A549 (cell line): ENCODE data around the gene BCAS3. TPM values are rescaled to one million over a fixed set of nuclear protein-coding genes. Genes with fewer than 3 reads are reported as not detected.

Experiments
- ATAC-seq, 2 experiments: fragments of 200-7000 bp in 1 of 2; fragments of >200 bp in 1 of 2; cut with Nextera tagmentation in 1 of 2; cut with Tn5 transposase in 1 of 2; 3 replicates each; pipeline versions ENCODE4 v1.8.0 to v1.9.1; 2018 to 2020; ENCODE audit warnings: mild to moderate bottlenecking in 1 of 2, moderate library complexity in 1 of 2
- CTCF ChIA-PET: fragments of 300-600 bp; sonication (Branson Sonifier 250); formaldehyde crosslinking; extraction: SDS; loops from one replicate; lab custom pipeline; 2021; ENCODE audit warnings: antibody characterized with exemption, inconsistent platforms; lab: Yijun Ruan, JAX
- POLR2A ChIA-PET: fragments of 350-600 bp; formaldehyde crosslinking; extraction: SDS; loops from one replicate; lab custom pipeline; 2021; ENCODE audit warnings: antibody characterized with exemption, inconsistent platforms; lab: Yijun Ruan, JAX
- DNase-seq, 2 experiments: peaks; one replicate each; pipeline versions ENCODE4 v3.0.0 to v3.0.0-alpha.2; 2011 to 2016; ENCODE audit warnings: low read depth in 1 of 2, low spot score in 1 of 2
- FAIRE-seq: peaks from 2 replicates; lab custom pipeline; 2011; peaks lifted over from hg19 to GRCh38; lab: Jason Lieb, UNC
- H3K27ac ChIP-seq, 2 experiments: fragments of >200 bp; sonication (Bioruptor Twin); formaldehyde crosslinking; 3 replicates each; pipeline ENCODE4 v1.5.1; 2016 to 2017
- H3K4me1 ChIP-seq: fragments of >200 bp; sonication (Bioruptor Twin); formaldehyde crosslinking; 3 replicates; pipeline ENCODE4 v1.6.1; 2016
- H3K4me2 ChIP-seq: fragments of >200 bp; sonication (Bioruptor Twin); formaldehyde crosslinking; 3 replicates; pipeline ENCODE4 v1.6.1; 2016
- H3K4me3 ChIP-seq: fragments of >200 bp; sonication (Bioruptor Twin); formaldehyde crosslinking; 3 replicates; pipeline ENCODE4 v1.5.1; 2016
- H3K9me3 ChIP-seq: fragments of >200 bp; sonication (Bioruptor Twin); formaldehyde crosslinking; 3 replicates; pipeline ENCODE4 v1.6.1; 2016
- CBX2 ChIP-seq: fragments of 200-600 bp; sonication (generic); IDR thresholded peaks from 2 replicates; pipeline ENCODE4 v1.6.1; 2016; ENCODE audit warnings: low read depth, mild to moderate bottlenecking, borderline replicate concordance
- CBX8 ChIP-seq: fragments of 200-600 bp; sonication (generic); IDR thresholded peaks from 2 replicates; pipeline ENCODE4 v1.6.1; 2016
- CHD4 ChIP-seq: fragments of 200-600 bp; sonication (generic); IDR thresholded peaks from 2 replicates; pipeline ENCODE4 v1.6.1; 2016; ENCODE audit warnings: antibody characterized with exemption, mild to moderate bottlenecking, borderline replicate concordance
- EHF ChIP-seq: fragments of 250-450 bp; sonication (Bioruptor Pico); IDR thresholded peaks from 2 replicates; pipeline ENCODE4 v1.5.0; 2020; ENCODE audit warnings: mild to moderate bottlenecking
- EP300 ChIP-seq, 2 experiments: fragments of >200 bp; sonication (Bioruptor Twin); formaldehyde crosslinking; IDR thresholded peaks; 2 replicates in 1 of 2; 3 replicates in 1 of 2; pipeline ENCODE4 v1.6.1; 2016 to 2017
- FOXS1 ChIP-seq: fragments of 250-450 bp; sonication (Bioruptor Pico); IDR thresholded peaks from 2 replicates; pipeline ENCODE4 v1.5.0; 2020; ENCODE audit warnings: mild to moderate bottlenecking, moderate library complexity
- GATA3 ChIP-seq: IDR thresholded peaks from 2 replicates; pipeline ENCODE4 v1.6.1; 2012; ENCODE audit warnings: borderline replicate concordance
- JUN ChIP-seq, 2 experiments: fragments of >200 bp; sonication (Bioruptor Twin); formaldehyde crosslinking; IDR thresholded peaks; 2 replicates in 1 of 2; 3 replicates in 1 of 2; pipeline ENCODE4 v1.6.1; 2016 to 2017
- JUNB ChIP-seq: fragments of >200 bp; sonication (Bioruptor Twin); formaldehyde crosslinking; IDR thresholded peaks from 2 replicates; pipeline ENCODE4 v1.6.1; 2016
- RFX5 ChIP-seq: fragments of 450-650 bp; IDR thresholded peaks from 2 replicates; pipeline ENCODE4 v1.7.1; 2014; ENCODE audit warnings: antibody characterized with exemption, mild to moderate bottlenecking, moderate library complexity
- SMC3 ChIP-seq: fragments of >200 bp; sonication (Bioruptor Twin); formaldehyde crosslinking; IDR thresholded peaks from 3 replicates; pipeline ENCODE4 v1.6.1; 2018; ENCODE audit warnings: inconsistent platforms
- TFCP2L1 ChIP-seq: fragments of 250-450 bp; sonication (Bioruptor Pico); IDR thresholded peaks from 2 replicates; pipeline ENCODE4 v1.5.0; 2021; ENCODE audit warnings: mild to moderate bottlenecking
- TP53 ChIP-seq: fragments of 250-450 bp; sonication (Bioruptor Pico); IDR thresholded peaks from 2 replicates; pipeline ENCODE4 v1.5.0; 2021; ENCODE audit warnings: mild to moderate bottlenecking, moderate library complexity
- WGBS: methylation state at CpG from one replicate; pipeline ENCODE4 v1.1.6; 2017; ENCODE audit errors: missing lambda C conversion rate; 5-methylcytosine and 5-hydroxymethylcytosine counted together
- polyA plus RNA-seq, 4 experiments: library from polyadenylated mRNA; depleted of rRNA in 3 of 4; stranded (reverse); fragments of >200 nt; fragmentation: RNase III in 1 of 4; extraction: RNeasy Plus Mini Kit Qiagen cat#74134 plus additional on column Dnase treatment in 1 of 4; gene quantifications; 2 replicates in 3 of 4; 3 replicates in 1 of 4; pipeline ENCODE4 v1.2.3, GENCODE V29; 2011 to 2017
- TF ChIP-seq, protein P1 (sequence below): fragments of >200 bp; sonication (Bioruptor Twin); formaldehyde crosslinking; IDR thresholded peaks from 2 replicates; pipeline ENCODE4 v1.6.1; 2016
- TF ChIP-seq, protein P2 (sequence below): fragments of >200 bp; sonication (Bioruptor Twin); formaldehyde crosslinking; IDR thresholded peaks from 3 replicates; pipeline ENCODE4 v1.6.1; 2016
- TF ChIP-seq, protein P3 (sequence below): IDR thresholded peaks from 2 replicates; pipeline ENCODE4 v1.6.1; 2012
- TF ChIP-seq, protein P4 (sequence below): fragments of 200-600 bp; sonication (generic); IDR thresholded peaks from 2 replicates; pipeline ENCODE4 v1.6.1; 2016; ENCODE audit warnings: antibody characterized with exemption, mild to moderate bottlenecking, moderate library complexity

BCAS3 gene
- polyA plus RNA-seq, 2 of the 4 experiments (the other 2 are of a cell fraction), result 14.7 to 43.4 TPM

DNA sequence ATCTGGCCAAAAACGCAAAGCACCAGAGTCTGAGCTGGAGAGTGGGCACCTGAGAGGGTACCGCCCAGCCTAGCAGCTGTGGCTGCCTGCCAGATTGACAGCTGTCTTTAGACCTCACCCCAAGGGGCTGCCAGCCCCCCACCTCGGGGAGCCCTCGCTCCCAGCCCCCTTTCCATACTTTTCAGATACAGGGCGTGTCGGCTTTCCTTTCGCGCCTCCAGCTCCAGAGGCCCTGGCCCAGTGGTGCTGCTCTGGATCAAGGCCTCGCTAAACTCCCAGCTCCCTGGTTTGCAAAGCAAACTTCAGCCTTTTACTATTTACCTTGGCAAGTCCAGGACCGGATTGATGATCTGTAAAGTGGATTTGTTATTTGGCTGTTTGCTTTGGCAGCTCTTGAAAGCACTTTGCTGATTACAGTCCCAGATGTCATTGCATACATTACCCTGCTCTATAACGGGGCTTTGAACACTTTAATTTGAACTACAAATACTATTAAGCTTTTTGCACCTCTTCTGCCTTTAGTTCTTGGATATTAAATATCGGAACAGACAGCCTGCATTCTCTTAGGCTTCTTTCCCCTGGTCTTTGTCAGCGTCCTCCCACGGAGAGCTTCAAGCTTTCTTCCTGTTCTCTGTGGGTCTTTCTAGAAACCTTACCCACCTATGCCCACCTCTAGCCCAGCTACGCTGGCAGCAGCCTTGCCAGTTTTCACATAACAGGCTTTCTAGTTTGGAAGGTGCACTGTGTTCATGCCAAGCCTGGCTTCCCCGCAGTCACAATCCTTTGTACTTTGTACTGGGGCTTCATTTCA is 658.4 kb downstream of the BCAS3 start:
- WGBS, result 61% methylated on average over 16 of the region's 16 CpGs
- Histone ChIP-seq H3K27ac (peak overlapping the region; percentile 41 to 77; a peak in 5 of 6 replicates), H3K4me1 (peaks cover 48% of the 10 kb centered on the region), H3K4me2 (peak overlapping the region; percentile 68), H3K4me3 (no peak overlapping the region), H3K9me3 (no peaks in the 10 kb centered on the region)
- CTCF ChIA-PET, result interaction anchor here (0.8 to 4.1 kb wide), 8 partner anchors 8 to 615 kb away, joined by 3 to 20 read pairs (median 5); no protein-coding TSS in a partner anchor
- FAIRE-seq, result no peak
- DNase-seq, result peak in 1 of 2 experiments; percentile 63
- POLR2A ChIA-PET, result interaction anchor here (1.2 kb wide), 1 partner anchor 28 kb away, joined by 3 read pairs; no protein-coding TSS in a partner anchor
- TF ChIP-seq CBX2, result no peak
- peak; percentile 37; the same call in 1 of the 2 replicates for TF ChIP-seq JUNB
- TF ChIP-seq FOXS1 (CRISPR knock-in tag), result peak; percentile 83; the same call in 1 of the 2 replicates
- peak; percentile 89 for TF ChIP-seq GATA3
- no peak for TF ChIP-seq CHD4
- peak in 1 of 2 experiments; percentile 52; a peak in 1 of 5 replicates for TF ChIP-seq JUN (IDR thresholded peaks at IDR 0.05)
- no peak for TF ChIP-seq TFCP2L1 (CRISPR knock-in tag)
- TF ChIP-seq SMC3, result peak; percentile 20; the same call in 1 of the 3 replicates
- no peak for TF ChIP-seq CBX8
- TF ChIP-seq, protein P1, sequence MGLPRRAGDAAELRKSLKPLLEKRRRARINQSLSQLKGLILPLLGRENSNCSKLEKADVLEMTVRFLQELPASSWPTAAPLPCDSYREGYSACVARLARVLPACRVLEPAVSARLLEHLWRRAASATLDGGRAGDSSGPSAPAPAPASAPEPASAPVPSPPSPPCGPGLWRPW, result no peak
- TF ChIP-seq EP300 (IDR thresholded peaks at IDR 0.05), result 0 out of 5 replicates have a peak, but pooled peaks of 1 of the 2 experiments have one; percentile 33
- TF ChIP-seq RFX5, result no peak
- TF ChIP-seq, protein P2, sequence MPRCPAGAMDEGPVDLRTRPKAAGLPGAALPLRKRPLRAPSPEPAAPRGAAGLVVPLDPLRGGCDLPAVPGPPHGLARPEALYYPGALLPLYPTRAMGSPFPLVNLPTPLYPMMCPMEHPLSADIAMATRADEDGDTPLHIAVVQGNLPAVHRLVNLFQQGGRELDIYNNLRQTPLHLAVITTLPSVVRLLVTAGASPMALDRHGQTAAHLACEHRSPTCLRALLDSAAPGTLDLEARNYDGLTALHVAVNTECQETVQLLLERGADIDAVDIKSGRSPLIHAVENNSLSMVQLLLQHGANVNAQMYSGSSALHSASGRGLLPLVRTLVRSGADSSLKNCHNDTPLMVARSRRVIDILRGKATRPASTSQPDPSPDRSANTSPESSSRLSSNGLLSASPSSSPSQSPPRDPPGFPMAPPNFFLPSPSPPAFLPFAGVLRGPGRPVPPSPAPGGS, result 0 out of 3 replicates have a peak, but pooled peaks have one; percentile 25
- no peak for TF ChIP-seq TP53
- TF ChIP-seq, all 56 proteins: peak for 7
- peak in 1 of 2 experiments; percentile 51; a peak in 3 of 6 replicates for ATAC-seq

DNA sequence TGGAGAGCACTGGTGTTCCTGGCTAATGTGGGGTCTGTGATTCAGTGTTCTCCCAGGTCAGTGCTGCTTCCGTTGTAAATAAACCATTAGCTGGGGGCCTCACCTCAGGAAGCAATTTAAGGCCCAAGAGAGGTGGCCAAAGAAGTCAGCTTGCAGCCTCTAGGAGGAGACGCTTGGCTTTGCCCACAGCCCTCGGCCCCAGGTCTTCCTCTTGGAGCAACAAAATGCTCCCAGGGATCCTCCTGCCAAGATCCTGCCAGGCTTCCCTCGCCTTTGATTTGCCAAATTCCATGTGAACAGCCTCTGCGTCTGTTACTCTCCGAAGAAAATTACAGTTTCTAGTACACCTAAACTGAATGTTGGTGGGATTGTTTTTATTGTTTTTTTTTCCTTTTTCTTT is 659.6 kb downstream of the BCAS3 start:
- ChIA-PET POLR2A (no interaction called here), CTCF (interaction anchor here (2.3 to 4.1 kb wide), 3 partner anchors 9 to 617 kb away, joined by 8 to 20 read pairs (median 10); no protein-coding TSS in a partner anchor)
- peak overlapping the region; percentile 45 to 64; a peak in 4 of 6 replicates for H3K27ac ChIP-seq
- no peaks in the 10 kb centered on the region for H3K9me3 ChIP-seq
- ATAC-seq, result no peak
- TF ChIP-seq, protein P3, sequence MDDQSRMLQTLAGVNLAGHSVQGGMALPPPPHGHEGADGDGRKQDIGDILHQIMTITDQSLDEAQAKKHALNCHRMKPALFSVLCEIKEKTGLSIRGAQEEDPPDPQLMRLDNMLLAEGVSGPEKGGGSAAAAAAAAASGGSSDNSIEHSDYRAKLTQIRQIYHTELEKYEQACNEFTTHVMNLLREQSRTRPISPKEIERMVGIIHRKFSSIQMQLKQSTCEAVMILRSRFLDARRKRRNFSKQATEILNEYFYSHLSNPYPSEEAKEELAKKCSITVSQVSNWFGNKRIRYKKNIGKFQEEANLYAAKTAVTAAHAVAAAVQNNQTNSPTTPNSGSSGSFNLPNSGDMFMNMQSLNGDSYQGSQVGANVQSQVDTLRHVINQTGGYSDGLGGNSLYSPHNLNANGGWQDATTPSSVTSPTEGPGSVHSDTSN, result no peak
- no peak for TF ChIP-seq EHF (CRISPR knock-in tag)
- TF ChIP-seq, protein P4, sequence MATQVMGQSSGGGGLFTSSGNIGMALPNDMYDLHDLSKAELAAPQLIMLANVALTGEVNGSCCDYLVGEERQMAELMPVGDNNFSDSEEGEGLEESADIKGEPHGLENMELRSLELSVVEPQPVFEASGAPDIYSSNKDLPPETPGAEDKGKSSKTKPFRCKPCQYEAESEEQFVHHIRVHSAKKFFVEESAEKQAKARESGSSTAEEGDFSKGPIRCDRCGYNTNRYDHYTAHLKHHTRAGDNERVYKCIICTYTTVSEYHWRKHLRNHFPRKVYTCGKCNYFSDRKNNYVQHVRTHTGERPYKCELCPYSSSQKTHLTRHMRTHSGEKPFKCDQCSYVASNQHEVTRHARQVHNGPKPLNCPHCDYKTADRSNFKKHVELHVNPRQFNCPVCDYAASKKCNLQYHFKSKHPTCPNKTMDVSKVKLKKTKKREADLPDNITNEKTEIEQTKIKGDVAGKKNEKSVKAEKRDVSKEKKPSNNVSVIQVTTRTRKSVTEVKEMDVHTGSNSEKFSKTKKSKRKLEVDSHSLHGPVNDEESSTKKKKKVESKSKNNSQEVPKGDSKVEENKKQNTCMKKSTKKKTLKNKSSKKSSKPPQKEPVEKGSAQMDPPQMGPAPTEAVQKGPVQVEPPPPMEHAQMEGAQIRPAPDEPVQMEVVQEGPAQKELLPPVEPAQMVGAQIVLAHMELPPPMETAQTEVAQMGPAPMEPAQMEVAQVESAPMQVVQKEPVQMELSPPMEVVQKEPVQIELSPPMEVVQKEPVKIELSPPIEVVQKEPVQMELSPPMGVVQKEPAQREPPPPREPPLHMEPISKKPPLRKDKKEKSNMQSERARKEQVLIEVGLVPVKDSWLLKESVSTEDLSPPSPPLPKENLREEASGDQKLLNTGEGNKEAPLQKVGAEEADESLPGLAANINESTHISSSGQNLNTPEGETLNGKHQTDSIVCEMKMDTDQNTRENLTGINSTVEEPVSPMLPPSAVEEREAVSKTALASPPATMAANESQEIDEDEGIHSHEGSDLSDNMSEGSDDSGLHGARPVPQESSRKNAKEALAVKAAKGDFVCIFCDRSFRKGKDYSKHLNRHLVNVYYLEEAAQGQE, result no peak
- no peak for FAIRE-seq
- no peak overlapping the region for H3K4me3 ChIP-seq
- H3K4me1 ChIP-seq, result peaks cover 48% of the 10 kb centered on the region
- H3K4me2 ChIP-seq, result peak overlapping the region; percentile 63
- 83% methylated on average over 6 of the region's 6 CpGs for WGBS
- no peak for DNase-seq
